ENCODE results near the gene RNF220. TPM values are rescaled to one million over a fixed set of nuclear protein-coding genes. Genes with fewer than 3 reads are reported as not detected.

Gene RNF220
- total and polyA plus RNA-seq, 2 donors (not counting 3 experiments of a cell fraction or from before 2014, with no cell fraction given) = 62.7 to 66.6 TPM

DNA sequence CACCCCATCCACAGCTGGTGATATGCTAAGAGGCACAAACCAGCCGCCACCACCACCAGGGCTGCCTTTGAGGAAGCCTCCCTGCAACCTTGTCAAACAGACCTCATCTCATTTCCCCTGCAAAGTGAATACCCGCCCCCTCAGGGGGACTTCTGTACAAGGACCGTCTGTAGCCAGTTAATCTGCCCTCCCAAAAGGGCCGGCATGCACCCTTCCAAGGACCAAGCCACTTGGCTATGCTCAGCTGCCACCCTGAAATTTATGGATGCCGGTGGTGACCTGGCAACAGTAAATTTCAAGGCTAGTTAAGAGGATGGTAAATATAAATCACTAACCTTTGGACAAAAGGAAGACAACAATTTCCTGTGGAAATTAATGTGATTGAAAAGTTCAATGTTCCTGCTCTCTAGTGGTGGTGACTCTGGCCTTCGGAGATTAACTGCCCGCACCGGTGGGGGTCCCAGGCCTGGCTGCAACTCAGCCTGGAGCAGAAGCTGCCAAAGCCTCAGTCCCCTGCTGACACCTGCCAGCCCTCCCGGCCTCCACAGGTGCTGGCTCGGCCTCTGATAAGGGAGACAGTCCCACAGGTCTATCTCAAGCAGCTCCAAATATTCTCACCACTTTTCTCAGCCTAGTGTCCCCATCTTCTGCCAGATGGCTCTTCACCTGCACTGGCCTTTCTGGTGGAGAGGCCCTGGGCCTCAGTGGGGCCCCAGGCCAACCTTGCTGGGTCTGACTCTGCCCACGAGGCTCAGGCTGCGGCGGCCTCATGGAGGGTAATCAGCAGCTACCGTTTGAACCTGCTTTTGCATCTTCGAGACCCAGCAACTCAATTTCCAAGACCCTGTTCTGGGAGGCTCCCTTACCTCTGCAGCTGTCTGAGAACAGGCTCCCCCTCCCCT lies 257.0 kb downstream of the RNF220 start:
- TF ChIP-seq MYC (IDR thresholded peaks at IDR 0.05; ENCODE audit: low read depth, low read length) = no peak
- TF ChIP-seq POLR2AphosphoS5 (IDR thresholded peaks at IDR 0.05; ENCODE audit: insufficient read depth, low read depth, low read length) = no peak
- no peak for TF ChIP-seq JUN (IDR thresholded peaks at IDR 0.05; ENCODE audit: borderline replicate concordance, insufficient read depth, insufficient read length, low read depth)
- no peak for TF ChIP-seq POLR2A (IDR thresholded peaks at IDR 0.05; ENCODE audit: low read depth, low read length)
- no peak for TF ChIP-seq GATA2 (IDR thresholded peaks at IDR 0.05; ENCODE audit: insufficient read depth, insufficient read length, low read depth, low read length)
- no peak for TF ChIP-seq FOS (IDR thresholded peaks at IDR 0.05; ENCODE audit: borderline replicate concordance, insufficient read depth, low read length)
- TF ChIP-seq, protein P1, sequence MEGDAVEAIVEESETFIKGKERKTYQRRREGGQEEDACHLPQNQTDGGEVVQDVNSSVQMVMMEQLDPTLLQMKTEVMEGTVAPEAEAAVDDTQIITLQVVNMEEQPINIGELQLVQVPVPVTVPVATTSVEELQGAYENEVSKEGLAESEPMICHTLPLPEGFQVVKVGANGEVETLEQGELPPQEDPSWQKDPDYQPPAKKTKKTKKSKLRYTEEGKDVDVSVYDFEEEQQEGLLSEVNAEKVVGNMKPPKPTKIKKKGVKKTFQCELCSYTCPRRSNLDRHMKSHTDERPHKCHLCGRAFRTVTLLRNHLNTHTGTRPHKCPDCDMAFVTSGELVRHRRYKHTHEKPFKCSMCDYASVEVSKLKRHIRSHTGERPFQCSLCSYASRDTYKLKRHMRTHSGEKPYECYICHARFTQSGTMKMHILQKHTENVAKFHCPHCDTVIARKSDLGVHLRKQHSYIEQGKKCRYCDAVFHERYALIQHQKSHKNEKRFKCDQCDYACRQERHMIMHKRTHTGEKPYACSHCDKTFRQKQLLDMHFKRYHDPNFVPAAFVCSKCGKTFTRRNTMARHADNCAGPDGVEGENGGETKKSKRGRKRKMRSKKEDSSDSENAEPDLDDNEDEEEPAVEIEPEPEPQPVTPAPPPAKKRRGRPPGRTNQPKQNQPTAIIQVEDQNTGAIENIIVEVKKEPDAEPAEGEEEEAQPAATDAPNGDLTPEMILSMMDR (IDR thresholded peaks at IDR 0.05; ENCODE audit: extremely low read depth in 1 of 2, insufficient read depth in 1 of 2, low read depth in 1 of 2, low read length in 2 of 2) = no peak
- TF ChIP-seq, protein P2, sequence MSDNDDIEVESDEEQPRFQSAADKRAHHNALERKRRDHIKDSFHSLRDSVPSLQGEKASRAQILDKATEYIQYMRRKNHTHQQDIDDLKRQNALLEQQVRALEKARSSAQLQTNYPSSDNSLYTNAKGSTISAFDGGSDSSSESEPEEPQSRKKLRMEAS (IDR thresholded peaks at IDR 0.05; ENCODE audit: insufficient read depth, insufficient read length) = no peak
- TF ChIP-seq EZH2 (IDR thresholded peaks at IDR 0.05; ENCODE audit: borderline replicate concordance, low read depth, low read length, severe bottlenecking) = no peak
- FAIRE-seq (no peak), DNase-seq (ENCODE audit: low read depth, low spot score) (no peak)
- Histone ChIP-seq H3K9me3 (replicated peaks; ENCODE audit: control insufficient read depth, insufficient read depth, low read length) (no peaks in the 10 kb centered on the region), H3K9me1 (replicated peaks; ENCODE audit: control insufficient read depth, extremely low read depth, insufficient read depth, low read length) (no peaks in the 10 kb centered on the region), H3K27me3 (ENCODE audit: control insufficient read depth in 2 of 2, insufficient read depth in 2 of 2, low read length in 2 of 2) (no peaks in the 10 kb centered on the region), H3K4me3 (replicated peaks in 1 of 3; ENCODE audit: insufficient read depth in 1 of 3, low read depth in 1 of 3, low read length in 3 of 3) (no peak overlapping the region), H3K4me1 (ENCODE audit: control insufficient read depth, extremely low read depth, insufficient read depth, low read length) (no peaks in the 10 kb centered on the region), H3K36me3 (ENCODE audit: control insufficient read depth in 2 of 2, extremely low read depth in 1 of 2, insufficient read depth in 2 of 2, low read length in 2 of 2) (no peaks in the 10 kb centered on the region), H3K79me2 (ENCODE audit: control insufficient read depth, insufficient read depth, low read length) (no peaks in the 10 kb centered on the region), H3K27ac (ENCODE audit: insufficient read depth, low read depth, low read length) (no peak overlapping the region), H2AFZ (ENCODE audit: low read depth, low read length) (no peak overlapping the region), H3K9ac (replicated peaks; ENCODE audit: extremely low read depth, insufficient read depth, low read length) (no peak overlapping the region), H4K20me1 (replicated peaks; ENCODE audit: control insufficient read depth, extremely low read depth, insufficient read depth, low read length) (no peaks in the 10 kb centered on the region), H3K4me2 (ENCODE audit: insufficient read depth, low read length) (no peak overlapping the region)
- ChIA-PET CTCF (interaction anchor here (0.7 to 3.6 kb wide), 2 partner anchors 10 to 62 kb away, joined by 3 to 18 read pairs; no protein-coding TSS in a partner anchor), POLR2A (no interaction called here)
- dilution Hi-C loops (cut with MboI; ENCODE audit: extremely low pct_ligation_motif_present, low sequenced_read_pairs) = no loop called here
- BruUV-seq (replicated peaks) = no TSS peak
- intact Hi-C loops (cut with micrococcal nuclease) = no loop called here
